GM19395 (cell line): ENCODE data around the gene MYD88.
"Not testable (repeated sequence)": the region's sequence is repeated elsewhere in the genome, so short reads cannot be mapped to it uniquely, and the experiment has no call there.

Source experiments
- ATAC-seq: cut with Tn5 transposase; IDR thresholded peaks from one replicate; pipeline ENCODE4 v1.9.1; 2021; ENCODE audit warnings: mild to moderate bottlenecking, moderate library complexity; ENCODE audit not compliant: unreplicated experiment

The MYD88 gene

DNA sequence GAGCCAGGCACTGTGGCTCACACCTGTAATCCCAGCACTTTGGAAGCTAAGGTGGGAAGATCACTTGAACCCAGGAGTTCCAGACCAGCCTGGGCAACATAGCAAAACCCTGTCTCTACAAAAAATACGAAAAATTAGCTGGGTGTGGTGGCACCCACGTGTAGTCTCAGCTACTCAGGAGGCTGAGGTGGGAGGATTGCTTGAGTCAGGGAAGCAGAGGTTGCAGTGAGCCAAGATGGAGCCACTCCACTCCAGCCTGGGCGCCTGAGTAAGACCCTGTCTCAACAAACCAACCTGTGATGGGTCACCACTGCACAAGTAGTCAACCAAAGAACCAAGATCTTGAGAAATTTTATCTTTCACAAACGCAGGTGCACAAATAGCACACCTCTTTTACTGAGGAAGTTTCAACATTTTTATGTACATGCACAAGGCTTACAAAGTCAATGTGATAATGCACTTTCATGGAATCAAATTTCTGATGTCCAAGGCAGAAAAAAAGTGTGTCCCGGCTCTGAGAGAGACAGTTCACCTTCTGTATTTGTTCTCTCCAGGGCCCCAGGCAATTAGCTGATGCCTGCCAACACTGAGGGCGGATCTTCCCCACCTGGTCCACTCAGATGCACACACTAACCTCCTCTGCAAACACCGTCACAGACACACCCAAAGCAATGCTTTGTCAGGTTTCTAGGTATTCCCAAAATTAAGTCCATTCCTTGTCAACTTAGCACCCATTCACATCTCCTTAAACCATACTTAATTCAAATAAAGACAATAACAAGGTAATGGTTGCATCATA is 13.9 kb upstream of the MYD88 start:
- no peak for ATAC-seq

DNA sequence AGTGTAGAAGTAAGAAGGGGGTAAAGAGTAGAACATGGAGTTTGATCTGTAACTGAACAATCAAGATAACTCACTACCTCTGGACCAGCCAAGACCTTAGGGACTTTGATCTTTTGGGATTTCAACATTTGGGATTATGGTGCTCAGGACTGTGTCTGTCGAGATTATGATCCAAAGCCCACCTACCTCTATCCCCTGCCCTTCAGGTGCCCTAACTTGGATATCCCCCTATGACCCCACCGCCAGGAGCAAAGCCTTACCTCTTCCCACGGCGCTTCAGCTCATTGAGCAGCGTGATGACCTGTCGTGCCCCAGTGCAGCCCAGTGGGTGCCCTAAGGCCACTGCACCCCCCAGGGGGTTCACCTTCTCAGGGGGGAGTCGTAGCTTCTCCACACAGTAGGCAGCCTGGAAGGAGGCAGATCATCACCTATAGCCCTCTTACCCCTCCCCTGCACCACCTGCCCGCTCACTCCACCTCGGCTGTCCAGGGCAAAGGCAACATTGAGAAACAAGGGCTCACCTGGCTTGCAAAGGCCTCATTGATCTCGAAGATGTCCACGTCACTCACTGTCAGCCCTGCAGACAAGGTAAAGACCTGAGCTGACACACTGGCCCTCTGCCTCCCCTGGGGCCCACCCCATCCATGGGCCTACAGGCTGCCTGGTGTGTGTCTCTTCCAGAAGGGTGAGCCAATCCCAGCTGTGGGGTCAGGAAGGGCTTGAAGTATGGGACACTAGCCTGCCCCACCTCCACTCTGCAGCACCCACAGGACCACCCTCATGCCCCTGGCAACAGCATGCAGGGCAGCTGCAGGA is 12.9 kb upstream of the MYD88 start:
- ATAC-seq = no peak

DNA sequence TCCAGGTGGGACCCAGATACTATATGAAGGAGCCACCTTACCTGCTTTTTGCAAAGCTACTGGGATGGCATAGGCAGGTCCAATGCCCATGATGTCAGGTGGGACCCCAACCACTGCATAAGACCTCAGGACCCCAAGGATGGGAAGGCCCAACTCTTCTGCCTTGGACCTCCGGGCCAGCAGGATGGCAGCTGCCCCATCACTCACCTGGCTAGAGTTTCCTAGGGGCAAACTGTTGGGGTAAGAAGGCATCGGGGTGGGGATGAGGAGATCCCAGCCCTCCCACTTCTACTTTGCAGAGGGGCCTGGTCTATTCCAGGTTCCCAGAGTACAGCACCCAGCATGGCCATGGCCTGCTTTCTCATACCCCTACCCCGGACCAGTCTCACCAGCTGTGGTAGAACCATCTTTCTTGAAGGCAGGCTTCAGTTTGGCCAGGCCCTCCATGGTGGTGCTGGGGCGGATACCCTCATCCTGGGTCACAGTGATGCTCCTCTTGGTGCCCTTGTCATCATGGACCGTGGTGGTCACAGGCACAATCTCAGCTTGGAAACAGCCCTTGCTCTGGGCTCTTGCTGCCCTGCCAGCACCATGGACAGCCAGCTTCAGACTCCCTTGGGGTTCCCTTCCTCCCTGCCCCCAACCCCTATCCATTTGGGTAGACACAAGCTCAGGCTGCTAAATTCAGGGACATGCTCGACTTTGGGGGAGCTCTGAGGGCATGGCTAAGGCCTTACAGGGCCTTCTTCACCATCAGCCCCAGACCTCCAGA is 12.2 kb upstream of the MYD88 start:
- ATAC-seq = no peak

DNA sequence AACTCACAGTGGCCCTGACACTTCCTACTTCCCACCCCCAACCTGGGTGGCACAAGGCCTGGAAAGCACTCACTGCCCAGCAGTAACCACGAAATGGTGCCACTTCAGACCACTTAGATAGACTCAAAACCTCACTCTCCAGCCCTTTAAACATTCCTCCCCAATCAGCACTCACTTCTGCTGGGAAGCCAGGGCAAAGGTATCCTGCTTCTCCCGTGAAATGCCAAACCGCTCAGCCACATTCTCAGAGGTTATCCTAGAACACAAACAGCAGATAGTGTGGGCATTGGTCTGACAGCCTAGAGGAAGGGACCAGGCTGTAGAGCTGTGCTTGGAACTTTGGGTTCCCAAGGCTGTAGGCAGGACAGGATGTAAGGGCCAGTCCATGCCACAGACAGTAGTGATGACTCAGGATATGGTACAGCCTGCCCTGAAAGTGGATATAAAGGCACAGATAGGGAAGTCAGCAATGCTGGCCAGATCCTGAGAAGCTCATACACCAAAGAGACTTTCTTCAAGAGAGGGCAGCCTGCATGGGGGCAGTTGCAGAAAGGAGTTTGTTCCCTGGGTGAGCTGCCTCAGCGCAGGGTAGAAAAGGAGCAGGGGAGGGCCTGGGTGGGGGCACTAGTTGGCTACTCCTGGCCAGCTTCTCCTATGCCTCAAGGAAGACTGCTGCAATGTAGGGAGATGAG is 10.7 kb upstream of the MYD88 start:
- ATAC-seq = no peak

DNA sequence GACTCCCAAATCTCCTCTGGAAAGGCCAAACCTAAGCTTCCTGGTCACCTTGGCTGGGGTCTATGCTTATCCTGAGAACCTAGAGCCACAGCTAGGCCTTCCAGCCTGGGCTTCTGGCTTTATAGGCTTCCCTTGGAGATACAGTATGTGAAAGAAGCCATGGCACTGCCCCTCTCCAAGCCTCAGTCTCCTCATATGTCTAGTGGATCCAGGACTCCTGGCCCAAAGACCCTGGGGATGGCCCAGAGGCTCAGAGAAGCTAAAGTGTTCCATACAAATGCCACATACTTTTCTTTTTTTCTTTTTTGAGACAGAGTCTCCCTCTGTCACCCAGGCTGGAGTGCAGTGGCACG is 10.2 kb upstream of the MYD88 start:
- ATAC-seq = no peak

DNA sequence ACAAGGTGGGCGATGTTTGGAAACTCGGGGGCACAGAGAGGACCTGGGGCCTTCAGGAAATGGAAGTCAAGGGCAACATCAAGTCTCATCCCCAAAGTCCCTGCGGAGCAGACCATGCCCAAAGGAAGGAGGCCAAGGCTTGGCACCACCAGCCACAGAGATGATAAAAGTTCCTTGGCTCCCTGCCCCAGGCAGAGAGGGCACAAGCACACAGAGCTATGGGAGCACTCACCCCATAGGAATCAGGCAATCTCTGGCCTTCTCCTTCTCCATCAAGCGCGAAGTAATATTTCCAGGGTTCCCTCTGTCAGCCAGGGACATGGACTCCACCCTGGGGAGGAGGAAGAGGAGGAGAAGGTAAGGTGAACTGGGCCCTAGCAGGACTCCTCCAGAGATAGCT is 9.4 kb upstream of the MYD88 start:
- ATAC-seq = no peak

DNA sequence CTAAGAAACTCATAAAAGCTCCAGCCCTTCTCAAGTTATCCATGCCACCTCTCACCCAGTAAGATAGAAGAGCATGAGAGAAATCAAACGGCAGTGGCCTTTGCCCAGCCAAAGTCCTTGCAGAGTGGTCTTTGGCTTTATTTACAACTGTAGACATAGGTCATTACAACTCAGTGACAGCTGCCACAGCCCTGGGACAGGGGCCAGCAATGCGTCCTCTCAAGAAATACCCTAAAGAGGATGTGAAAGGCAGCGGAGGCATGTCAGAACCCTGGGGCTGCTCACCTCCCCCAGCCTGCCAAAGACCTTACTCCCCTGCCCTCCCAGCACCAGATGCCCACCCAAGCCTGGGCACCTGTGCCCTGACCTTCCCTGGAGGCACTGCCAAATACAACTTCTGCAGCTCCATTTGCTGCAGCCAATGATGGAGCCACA is 7.8 kb upstream of the MYD88 start:
- ATAC-seq = no peak

DNA sequence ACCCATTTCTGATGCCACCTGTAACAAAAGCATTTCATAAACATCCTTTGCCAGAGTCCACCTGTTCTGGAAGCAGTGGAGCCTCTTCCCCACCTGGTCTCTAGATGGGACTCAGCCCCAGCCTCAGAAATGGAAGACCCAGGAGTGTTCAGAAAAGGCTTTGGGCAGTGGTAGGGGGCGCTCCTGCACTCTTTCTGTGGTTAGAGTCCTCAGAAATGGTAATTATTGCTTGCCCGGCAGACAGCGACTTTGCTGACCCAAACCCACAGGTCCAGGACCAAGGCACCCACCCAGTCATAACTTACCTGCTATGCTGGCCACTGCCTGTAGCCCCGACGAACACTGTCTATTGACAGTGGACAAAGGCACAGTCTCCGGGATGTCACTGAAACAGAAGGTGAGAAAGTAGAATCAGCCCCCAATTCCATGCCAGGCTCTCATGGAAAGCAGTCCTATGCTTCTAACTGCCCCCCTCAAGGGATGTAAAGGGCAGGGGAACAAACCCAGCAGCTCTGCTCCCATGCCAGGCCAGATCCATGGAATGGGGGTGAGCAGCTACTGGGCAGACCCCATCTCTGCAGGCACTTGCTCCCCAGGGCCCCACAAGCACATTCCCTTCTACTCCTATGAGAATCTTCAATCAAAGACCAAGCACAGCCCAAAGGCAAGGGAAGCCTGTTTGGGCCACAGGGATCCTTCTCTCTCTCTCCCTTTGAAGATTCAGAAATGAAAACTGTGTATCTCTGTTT is 6.7 kb upstream of the MYD88 start:
- ATAC-seq = no peak

DNA sequence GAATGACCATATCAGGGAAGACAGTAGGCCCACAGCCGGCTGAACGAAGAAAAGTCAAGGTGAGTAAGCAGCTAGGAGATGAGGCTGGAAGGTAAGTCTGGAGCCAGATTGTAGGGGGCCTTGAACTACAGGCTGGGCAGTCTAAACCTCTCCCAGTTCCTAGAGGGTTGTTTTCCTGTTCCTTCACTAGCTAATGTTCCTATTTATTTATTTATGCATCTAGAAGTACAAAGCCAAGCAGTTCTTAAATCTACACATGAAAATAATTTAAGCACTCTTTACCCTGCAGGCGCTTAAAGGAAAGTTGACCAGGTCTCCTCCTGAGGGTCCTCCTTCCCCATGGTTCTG is 5.3 kb upstream of the MYD88 start:
- no peak for ATAC-seq

DNA sequence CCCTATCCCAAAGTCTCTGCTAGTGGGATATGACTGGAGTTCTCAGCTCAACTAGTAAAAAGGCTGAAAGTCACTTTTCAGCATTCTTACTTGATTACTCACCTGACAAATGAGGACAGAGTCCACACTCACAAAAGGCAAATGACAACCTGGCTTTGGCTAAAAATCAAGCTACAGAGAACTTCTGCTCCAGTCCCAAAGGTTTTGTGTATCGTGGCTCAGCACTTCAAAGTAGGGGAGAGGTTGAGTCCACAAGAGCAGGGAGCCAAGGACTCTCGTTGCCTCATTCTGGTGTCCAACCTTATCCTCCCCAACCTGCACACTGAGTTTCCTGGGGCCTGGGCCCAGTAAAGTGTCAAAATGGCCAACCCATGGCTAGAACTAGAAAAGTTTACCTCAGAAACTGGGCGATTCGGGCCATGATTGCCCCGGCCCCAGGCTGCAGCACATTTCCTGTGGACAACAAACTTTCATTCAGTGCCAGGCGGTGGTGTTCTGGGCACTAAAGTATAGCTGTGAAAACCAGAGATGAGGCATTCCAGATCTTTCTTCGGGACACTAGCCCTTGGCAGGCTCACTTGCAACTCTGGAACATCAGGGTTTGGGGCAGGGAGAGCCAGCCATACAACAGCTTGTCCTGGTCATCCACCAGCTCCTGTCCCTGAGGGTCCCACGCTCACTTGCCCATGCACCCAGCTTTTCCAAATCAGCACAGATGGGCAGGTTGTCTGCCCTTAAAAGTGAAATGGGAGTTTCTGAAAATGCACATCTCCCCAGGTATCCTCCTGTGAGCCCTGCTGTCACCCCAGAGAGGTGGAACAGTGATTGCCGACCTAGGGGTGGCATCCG is 4.7 kb upstream of the MYD88 start:
- ATAC-seq = no peak

DNA sequence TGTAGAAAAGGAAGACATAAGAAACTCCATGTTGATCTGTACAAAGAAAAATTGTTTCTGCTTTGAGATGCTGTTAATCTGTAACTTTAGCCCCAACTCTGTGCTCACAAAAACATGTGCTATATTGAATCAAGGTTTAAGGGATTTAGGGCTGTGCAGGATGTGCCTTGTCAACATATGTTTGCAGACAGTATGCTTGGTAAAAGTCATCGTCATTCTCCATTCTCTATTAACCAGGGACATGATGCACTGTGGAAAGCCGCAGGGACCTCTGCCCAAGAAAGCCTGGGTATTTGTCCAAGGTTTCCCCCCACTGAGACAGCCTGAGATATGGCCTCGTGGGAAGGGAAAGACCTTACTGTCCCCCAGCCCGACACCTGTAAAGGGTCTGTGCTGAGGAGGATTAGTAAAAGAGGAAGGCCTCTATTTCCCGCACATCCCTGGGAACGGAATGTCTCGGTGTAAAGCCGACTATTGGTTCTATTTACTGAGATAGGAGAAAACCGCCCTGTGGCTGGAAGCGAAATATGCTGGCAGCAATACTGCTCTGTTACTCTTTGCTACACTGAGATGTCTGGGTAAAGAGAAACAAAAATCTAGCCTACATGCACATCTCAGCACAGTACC is 3.8 kb upstream of the MYD88 start:
- not testable (repeated sequence) for ATAC-seq

DNA sequence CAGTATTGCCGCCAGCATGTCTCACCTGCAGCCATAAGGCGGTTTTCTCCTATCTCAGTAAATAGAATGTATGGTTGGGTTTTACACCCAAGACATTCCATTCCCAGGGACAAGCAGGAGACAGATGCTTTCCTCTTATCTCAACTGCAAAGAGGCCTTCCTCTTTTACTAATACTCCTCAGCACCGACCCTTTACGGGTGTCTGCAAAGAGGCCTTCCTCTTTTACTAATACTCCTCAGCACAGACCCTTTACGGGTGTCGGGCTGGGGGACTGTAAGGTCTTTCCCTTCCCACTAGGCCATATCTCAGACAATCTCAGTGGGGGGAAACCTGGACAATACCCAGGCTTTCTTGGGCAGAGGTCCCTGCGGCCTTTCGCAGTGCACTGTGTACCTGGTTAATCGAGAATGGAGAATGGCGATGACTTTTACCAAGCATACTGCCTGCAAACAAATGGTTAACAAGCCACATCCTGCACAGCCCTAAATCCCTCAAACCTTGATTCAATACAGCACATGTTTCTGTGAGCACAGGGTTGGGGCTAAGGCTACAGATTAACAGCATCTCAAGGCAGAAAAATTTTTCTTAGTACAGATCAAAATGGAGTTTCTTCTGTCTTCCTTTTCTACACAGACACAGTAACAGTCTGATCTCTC is 2.7 kb upstream of the MYD88 start:
- ATAC-seq = not testable (repeated sequence)

DNA sequence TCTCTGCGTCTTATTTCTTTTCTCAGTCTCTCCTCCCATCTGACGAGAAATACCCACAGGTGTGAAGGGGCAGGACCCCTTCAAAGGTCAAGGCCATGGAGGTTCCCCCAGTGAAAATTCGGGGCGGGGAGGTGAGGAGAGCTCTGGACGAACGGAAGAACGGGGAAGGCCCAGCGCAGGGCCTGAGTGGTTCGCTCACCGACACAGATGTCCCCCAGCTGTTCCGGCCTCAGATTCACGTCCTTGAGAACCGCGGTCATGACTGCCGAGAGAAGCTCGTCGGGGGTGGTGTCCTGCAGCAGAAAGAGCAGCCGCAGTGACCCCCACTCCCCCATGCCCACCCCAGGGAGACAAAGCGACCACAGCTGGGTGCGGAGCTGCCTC is 2.1 kb upstream of the MYD88 start:
- no peak for ATAC-seq

DNA sequence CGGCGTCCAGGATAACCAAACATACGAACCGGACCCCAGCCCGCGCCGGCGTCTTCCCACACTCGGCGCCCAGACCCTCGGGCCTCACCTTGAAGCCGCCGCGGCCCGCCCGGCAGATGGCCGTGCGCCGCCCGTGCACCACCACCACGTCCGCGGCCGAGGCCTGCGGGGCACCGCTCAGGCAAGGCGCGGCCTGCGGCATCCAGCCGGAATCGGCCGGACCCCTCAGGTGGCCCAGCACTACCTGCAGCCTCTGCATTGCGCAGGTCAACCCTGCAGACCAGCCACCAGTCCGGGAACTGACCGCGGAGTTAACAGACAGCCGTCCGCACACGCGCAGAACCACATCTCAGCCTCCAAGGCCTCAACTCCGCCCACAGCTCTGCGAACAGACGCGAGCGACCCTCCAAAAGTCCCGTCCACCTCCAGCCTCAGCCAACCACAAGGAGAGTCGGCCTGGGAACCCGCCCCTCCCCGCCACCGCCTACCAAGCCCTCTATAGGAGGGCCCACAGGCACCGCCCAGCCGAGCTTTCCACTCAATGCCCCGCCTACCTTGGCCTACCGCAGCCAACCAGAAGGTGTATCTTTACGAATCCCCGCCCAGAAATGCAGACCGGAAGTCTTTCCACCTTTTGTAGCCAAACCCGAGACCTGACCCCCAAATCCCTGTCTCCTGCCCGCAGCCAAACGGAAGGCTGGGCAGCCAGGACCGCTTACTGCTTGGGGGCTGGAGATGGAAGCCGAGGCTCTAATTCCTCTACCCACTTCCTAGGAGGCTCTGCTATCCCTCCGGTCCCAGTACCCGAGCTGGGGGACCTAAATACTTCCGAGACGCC is 1.5 kb upstream of the MYD88 start, which contains the start of gene ACAA1:
Gene ACAA1 (minus strand): TSS at position 351 of the 838 bp plus-strand sequence. CDS start 92 bp downstream, at position 259.
- peak; percentile 87 for ATAC-seq

DNA sequence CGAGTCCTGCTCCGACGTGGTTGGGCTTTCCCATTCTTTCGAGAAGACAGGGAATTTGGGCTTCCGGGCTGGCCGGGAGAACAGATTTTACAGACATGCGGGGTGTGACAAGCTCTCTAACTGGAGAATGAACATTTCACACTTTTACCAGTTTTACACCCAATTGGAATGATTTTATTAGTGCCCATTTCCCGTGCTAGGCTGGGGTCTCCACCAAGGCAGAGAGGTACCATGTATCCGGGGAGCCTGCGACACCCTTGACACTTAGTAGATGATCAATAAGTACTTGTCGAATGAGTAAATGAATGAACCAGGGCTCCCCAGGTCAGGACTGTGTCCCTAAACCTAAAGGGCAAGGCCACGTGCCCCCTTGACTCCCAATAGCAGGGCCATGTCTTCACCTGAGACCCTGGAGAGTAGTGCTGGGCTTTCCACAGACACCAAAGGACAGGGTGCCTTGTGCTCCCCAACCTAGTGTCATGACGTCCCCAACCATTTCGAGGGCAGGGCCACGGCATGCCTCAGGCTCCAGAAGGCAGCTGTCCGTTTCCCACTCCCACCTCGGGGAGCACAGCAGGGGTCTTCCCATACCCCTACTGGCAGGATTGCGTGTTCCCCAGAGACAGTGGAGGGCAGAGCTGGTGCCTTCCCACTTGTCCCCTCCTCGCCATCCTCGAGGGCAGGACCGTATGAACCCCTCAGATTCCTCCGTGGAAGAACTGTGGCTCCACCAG is 679 bp upstream of the MYD88 start:
- no peak for ATAC-seq

DNA sequence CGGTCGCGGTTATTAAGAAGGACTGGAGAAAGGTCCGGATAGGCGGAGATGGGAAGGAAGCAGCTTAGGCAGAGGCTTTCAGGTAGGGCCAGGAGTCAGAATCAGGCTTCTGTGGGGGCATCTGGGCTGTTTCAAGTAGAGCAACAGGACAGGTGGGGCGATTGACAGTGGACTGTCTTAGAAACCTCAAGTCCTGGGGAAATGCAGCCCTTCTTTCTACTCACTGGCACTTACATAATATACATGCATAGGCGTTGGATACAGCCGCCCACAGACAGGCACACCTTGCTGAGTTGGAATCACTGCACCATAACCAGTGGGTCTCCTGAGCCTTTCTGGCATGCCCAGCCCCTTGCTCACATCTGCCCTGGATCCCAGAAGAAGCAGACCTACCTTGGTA is 730 bp downstream of the MYD88 start:
- ATAC-seq = no peak

DNA sequence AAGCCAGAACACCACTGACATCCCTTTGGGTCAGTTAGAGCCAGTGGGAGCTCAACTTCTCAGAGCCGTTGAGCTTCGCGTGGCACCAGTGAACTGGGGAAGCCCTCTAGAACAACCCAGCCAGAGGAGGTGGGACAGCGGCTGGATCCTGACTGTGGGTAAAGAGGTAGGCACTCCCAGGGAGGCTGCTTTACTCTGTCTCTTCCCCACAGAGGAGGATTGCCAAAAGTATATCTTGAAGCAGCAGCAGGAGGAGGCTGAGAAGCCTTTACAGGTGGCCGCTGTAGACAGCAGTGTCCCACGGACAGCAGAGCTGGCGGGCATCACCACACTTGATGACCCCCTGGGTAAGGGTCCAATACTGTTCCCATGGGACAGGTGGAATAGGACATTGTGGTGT is 1.2 kb downstream of the MYD88 start:
- ATAC-seq = no peak
